IPS DF 6.9 (cell line): ENCODE measurements around the gene STARD7.

Experiments used
- DNase-seq: peaks from one replicate; pipeline ENCODE4 v3.0.0-alpha.2; 2013; ENCODE audit warnings: low read depth, low spot score
- H3K27ac ChIP-seq: one replicate; pipeline ENCODE4 v1.5.1; 2013; ENCODE audit warnings: low read length, control low read depth
- H3K27me3 ChIP-seq: 2 replicates; pipeline ENCODE4 v1.6.1; 2013; ENCODE audit warnings: mild to moderate bottlenecking, low read length; ENCODE audit not compliant: control insufficient read depth, insufficient read depth
- H3K36me3 ChIP-seq: 2 replicates; pipeline ENCODE4 v1.6.1; 2013; ENCODE audit warnings: low read length; ENCODE audit not compliant: control insufficient read depth, insufficient read depth
- H3K4me1 ChIP-seq: 2 replicates; pipeline ENCODE4 v1.6.1; 2013; ENCODE audit warnings: low read length; ENCODE audit not compliant: control insufficient read depth, insufficient read depth
- H3K4me3 ChIP-seq: 2 replicates; pipeline ENCODE4 v1.5.1; 2013; ENCODE audit warnings: mild to moderate bottlenecking, low read length
- H3K9me3 ChIP-seq: 2 replicates; pipeline ENCODE4 v1.6.1; 2013; ENCODE audit warnings: low read length, inconsistent platforms; ENCODE audit not compliant: control insufficient read depth, insufficient read depth
- WGBS: extraction: QIAGEN DNeasy Blood & Tissue Kit; methylation state at CpG from one replicate; pipeline ENCODE4 v1.1.7; 2013; ENCODE audit warnings: mixed read lengths, missing lambda C conversion rate; ENCODE audit not compliant: insufficient read length, insufficient coverage; 5-methylcytosine and 5-hydroxymethylcytosine counted together

Gene STARD7

DNA sequence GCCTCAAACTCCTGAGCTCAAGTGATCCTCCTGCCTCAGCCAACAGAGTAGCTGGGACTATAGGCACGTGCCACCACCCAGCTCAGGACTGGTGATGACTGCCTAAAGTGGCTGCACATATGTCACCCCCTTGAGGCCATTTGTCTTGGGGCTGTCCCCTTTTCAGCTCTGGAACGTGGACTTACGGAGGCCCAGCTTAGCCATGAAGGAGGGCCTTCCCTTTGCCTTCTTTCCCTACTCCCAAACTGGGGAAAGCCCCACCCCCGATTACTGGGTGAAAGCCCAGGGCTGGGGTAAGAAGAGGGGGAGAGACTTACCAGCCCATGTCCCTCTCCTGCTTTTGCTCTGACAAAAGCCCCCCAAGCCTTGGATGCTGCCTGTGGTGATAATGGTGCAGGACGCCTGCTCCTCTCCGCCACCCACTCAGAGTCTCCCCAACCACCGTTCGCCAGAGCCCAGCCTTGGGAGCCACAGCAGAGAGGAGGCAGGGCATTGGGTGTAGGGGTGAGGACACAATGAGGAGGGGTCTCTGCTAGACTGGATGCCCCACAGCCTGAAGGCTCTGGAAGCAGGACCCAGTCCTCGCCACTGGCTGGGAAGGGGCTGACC is 60.9 kb downstream of the STARD7 start:
- Histone ChIP-seq H3K27ac (no peak overlapping the region), H3K4me1 (peaks cover 11% of the 10 kb centered on the region), H3K36me3 (peaks cover 3% of the 10 kb centered on the region; the same call in 1 of the 2 replicates), H3K4me3 (no peak overlapping the region), H3K9me3 (no peaks in the 10 kb centered on the region), H3K27me3 (no peaks in the 10 kb centered on the region; the same call in 1 of the 2 replicates)
- WGBS, result no CpG with 5 or more reads among the region's 9 CpGs
- DNase-seq, result no peak

DNA sequence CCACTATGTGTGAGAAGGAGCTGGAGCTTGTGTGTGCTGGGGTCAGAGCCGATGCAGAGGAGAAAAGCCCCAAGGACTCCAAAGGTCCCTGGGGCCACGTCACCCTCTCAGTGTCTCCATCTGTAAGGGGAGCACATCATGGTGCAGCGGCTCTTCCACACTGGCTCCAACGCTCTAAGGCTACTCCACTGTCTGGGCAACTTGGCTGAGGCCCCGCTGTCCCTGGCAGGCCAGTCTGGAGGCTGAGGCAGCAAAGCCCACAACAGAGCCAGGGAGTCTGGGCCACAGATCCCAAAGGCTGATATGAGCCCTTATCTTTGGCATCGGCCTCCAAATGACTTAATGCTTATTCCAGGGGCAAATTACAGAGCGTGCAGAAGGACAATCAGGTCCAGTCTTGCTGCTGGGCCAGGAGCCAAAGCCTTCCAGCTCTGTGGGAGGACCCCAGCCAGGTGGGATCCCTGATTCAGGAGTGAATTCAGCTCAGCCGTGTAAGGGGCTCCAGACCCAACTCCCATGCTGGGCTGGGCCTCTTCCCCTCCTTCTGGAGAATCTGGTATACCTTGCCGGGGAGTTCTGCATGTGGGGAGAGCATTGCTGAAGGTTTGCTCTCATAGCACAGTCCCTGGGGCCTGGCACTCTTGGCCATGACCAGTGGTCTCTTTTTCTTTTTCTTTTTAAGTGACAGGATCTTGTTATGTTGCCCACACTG is 61.6 kb downstream of the STARD7 start:
- Histone ChIP-seq H3K27ac (no peak overlapping the region), H3K27me3 (no peaks in the 10 kb centered on the region; the same call in 1 of the 2 replicates), H3K4me1 (peaks cover 11% of the 10 kb centered on the region), H3K9me3 (no peaks in the 10 kb centered on the region), H3K4me3 (no peak overlapping the region), H3K36me3 (peaks cover 3% of the 10 kb centered on the region; the same call in 1 of the 2 replicates)
- no peak for DNase-seq
- WGBS, result no CpG with 5 or more reads among the region's 9 CpGs

DNA sequence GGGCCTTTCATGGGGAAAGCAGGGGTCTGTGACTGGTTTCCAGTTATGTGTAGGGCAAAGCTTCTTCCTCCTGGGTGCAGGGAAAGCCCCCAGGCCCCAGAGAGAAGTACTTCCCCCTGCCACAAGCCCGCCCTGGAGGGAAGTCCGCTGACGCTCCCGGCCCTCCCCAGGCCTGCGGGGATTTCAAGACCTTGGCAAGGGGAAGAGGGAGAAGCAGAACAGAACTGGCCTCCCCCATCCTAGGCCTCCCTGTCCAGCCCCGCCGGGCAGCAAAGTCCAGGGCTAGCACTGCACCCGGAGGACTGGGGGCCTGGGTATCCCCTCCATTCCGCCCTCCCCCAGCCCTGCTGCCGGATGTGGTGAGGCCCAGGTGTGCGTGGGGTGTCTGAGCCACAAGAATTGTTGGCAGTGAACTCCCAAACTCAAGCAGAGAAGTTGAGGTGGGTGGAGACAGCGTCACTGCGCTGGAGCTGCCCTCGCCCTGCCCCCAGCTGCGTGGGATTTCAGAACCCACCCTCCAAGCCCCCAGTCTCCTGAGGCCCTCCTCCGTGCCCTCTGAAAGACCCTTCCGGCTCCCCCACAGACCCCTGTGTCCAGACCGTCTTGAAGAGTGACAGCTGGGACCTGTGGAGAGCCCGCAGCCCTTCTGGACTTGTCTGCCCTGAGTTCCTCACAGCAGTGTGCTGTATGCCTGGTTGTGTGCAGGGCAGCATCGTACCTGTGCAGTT is 62.3 kb downstream of the STARD7 start:
- Histone ChIP-seq H3K4me1 (peaks cover 11% of the 10 kb centered on the region), H3K4me3 (no peak overlapping the region), H3K36me3 (peaks cover 3% of the 10 kb centered on the region; the same call in 1 of the 2 replicates), H3K9me3 (no peaks in the 10 kb centered on the region), H3K27ac (no peak overlapping the region), H3K27me3 (no peaks in the 10 kb centered on the region; the same call in 1 of the 2 replicates)
- DNase-seq, result no peak
- no CpG with 5 or more reads among the region's 20 CpGs for WGBS

DNA sequence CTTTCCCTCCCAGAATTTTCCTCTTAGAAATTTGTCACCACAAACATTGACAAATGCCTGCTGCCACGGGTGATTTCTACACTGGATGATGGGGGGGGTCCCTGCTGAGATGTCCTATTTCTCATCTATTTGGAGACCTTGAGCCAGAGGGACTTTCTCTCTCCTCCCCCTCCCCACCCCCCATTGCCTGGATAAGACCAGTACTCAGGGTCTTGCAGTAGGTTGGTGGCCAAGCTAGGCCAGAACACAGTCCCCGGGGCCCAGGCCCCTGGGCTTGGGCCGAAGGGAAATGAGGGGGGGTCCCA is 62.8 kb downstream of the STARD7 start:
- Histone ChIP-seq H3K27ac (no peak overlapping the region), H3K4me1 (peaks cover 11% of the 10 kb centered on the region), H3K36me3 (peaks cover 3% of the 10 kb centered on the region; the same call in 1 of the 2 replicates), H3K4me3 (no peak overlapping the region; the same call in 1 of the 2 replicates), H3K27me3 (no peaks in the 10 kb centered on the region; the same call in 1 of the 2 replicates), H3K9me3 (no peaks in the 10 kb centered on the region)
- no CpG with 5 or more reads among the region's 3 CpGs for WGBS
- no peak for DNase-seq

DNA sequence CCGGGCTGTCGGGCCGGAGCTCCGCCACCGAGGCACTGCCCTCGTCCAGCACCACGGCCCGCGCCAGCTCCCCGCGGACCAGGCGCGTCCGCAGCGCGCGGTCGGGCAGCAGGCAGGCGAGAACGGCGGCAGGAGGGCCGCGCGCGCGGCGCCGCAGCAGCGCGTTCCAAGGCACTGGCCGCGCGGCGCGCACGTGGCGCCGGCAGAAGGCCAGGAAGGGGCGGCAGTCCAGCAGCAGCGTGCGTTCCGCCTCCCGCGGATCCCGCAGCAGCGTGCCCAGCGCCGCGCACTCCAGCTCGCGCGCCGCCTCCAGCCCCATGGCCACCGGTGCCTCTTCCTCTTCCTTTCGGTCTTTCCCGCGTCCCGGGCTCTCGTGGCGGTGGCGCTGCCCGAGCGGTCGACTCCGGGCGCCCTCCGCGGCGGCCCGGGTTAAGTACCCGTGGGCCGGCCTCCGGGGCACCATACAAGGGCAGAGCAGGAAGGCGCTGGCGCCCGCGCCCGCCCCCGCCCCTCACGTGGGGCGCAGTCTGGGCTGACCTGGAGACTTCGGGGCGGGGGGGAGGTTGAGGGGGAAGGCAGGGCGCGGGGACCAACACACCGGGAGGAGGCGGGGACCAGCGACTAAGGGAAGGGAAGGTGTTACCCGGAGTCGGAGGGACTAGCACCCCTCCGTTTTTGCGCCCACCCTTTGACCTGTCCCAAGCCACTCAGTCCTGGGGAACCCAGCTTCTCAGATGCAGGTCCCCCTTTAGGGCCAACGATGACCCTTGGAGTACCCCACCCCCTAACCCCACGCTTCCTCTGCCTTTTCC is 63.4 kb downstream of the STARD7 start, which contains the start of gene DUSP2:
Gene DUSP2, minus strand, starts transcription at position 405 of the 812 bp plus-strand sequence. Its CDS starts 86 bp downstream, at position 319.
- H3K4me1 ChIP-seq, result peaks cover 11% of the 10 kb centered on the region
- H3K4me3 ChIP-seq, result peak within 1 kb of the TSS; percentile 55; the same call in 1 of the 2 replicates
- no peaks in the 10 kb centered on the region for H3K9me3 ChIP-seq
- WGBS, result no CpG with 5 or more reads among the region's 94 CpGs
- peaks cover 3% of the 10 kb centered on the region; the same call in 1 of the 2 replicates for H3K36me3 ChIP-seq
- no peak for DNase-seq
- no peaks in the 10 kb centered on the region; the same call in 1 of the 2 replicates for H3K27me3 ChIP-seq
- H3K27ac ChIP-seq, result no peak within 1 kb of the TSS

DNA sequence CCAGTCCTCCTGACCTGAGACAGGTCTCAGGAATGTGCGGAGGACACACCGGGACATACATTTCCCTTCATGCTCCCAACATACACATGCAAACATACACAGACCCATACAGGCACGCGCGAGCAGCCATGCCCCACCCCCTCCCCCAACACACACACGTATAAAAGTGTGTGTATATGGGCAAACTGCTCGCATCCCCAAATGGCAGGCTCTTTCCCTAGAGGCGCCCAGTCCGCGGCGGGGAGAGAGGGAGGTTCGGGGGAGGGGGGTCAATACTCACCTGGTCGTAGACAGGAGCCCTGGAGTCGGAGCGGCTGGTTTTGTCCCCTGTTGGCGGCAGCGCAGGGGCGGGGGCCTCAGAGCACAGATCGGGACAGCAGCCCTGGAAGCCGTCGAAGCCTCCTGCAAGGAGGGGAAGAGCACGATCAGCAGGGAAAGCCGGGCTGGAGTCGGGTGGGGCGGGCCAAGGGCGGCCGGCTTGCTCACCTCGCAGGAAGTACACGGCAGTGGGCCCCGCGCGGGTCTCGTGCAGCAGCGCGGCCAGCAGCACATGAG is 64.1 kb downstream of the STARD7 start:
- peak overlapping the region; percentile 55; the same call in 1 of the 2 replicates for H3K4me3 ChIP-seq
- H3K27ac ChIP-seq, result no peak overlapping the region
- H3K9me3 ChIP-seq, result no peaks in the 10 kb centered on the region
- H3K36me3 ChIP-seq, result peaks cover 3% of the 10 kb centered on the region; the same call in 1 of the 2 replicates
- WGBS, result no CpG with 5 or more reads among the region's 35 CpGs
- no peaks in the 10 kb centered on the region; the same call in 1 of the 2 replicates for H3K27me3 ChIP-seq
- no peak for DNase-seq
- H3K4me1 ChIP-seq, result peaks cover 11% of the 10 kb centered on the region

DNA sequence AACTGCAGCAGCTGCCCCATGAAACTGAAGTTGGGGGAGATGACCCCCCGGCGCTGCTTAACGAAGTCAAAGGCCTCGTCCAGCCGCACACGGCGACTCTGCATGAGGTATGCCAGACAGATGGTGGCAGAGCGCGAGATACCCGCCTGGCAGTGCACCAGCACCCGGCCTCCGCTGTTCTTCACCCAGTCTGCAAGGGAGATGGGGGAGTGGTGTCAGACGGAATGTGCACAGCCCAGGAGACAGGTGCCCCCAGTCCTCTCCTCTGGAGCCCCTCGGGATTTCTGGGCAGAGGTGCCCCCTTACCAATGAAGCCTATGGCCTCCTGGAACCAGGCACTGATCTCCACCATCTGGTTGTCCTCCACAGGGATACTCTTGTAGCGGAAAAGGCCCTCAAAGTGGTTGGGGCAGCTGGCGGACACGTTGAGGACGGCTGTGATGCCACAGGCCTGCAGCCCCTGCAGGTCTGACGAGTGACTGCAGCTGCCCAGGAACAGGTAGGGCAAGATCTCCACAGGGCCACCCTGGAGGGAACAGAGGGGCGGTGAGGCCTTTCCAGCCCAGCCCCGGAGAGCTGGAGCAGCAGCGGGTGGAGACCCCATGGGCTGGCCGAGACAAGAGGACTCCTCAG is 64.7 kb downstream of the STARD7 start:
- Histone ChIP-seq H3K9me3 (no peaks in the 10 kb centered on the region), H3K4me1 (peaks cover 10% of the 10 kb centered on the region), H3K4me3 (peak overlapping the region; percentile 55), H3K27ac (no peak overlapping the region), H3K36me3 (peaks cover 3% of the 10 kb centered on the region; the same call in 1 of the 2 replicates), H3K27me3 (no peaks in the 10 kb centered on the region; the same call in 1 of the 2 replicates)
- no peak for DNase-seq
- WGBS, result no CpG with 5 or more reads among the region's 23 CpGs

DNA sequence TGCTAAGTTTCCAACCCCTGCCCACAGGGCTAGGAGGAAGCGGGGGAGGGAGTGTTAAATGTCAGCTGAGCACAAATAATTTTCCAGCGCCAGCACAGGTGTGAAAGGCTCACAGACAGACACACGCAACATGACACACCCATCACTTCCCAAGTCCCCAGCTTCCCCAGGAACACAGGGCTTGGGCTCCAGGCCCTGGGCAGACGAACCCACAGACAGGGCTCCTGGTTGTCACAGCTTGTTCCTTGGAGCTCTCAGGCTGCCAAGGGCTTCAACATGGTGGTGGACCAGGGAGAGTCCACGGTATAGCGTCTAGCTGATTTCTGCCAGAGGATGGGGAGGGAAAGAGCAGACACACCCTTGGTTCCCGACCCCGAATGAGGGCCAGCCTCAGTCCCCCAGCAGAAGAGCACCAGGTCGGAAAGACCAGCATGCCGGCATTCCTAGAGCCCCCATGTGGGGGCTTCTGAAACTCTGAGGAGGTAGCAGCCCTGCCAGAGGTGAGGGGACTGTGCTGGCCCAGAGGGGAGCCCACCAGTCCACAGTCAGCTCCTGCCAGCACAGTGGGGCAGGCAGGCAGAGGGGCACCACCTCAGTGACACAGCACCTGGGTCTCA is 65.3 kb downstream of the STARD7 start:
- Histone ChIP-seq H3K36me3 (peaks cover 3% of the 10 kb centered on the region; the same call in 1 of the 2 replicates), H3K9me3 (no peaks in the 10 kb centered on the region), H3K4me3 (no peak overlapping the region), H3K4me1 (peaks cover 6% of the 10 kb centered on the region), H3K27me3 (no peaks in the 10 kb centered on the region; the same call in 1 of the 2 replicates), H3K27ac (no peak overlapping the region)
- DNase-seq, result no peak
- WGBS, result no CpG with 5 or more reads among the region's 10 CpGs
